Measurements from ENCODE around the gene CKS1B. TPM values are rescaled to one million over a fixed set of nuclear protein-coding genes. Genes with fewer than 3 reads are reported as not detected.

CKS1B gene
- total and polyA plus RNA-seq, 2 donors (not counting 1 experiment from before 2014, with no cell fraction given) = 40.3 to 55.4 TPM

- H2AFZ ChIP-seq (ENCODE audit: low read length) = no peak overlapping the region
- H3K4me3 ChIP-seq (replicated peaks in 1 of 4; ENCODE audit: control extremely low read depth in 1 of 4, insufficient read depth in 1 of 4, low read depth in 3 of 4, low read length in 4 of 4) = peak overlapping the region; percentile 18 to 86 (median 70)
- no peaks in the 10 kb centered on the region for H3K9me3 ChIP-seq (ENCODE audit: control insufficient read depth, insufficient read depth, low read depth, low read length)
- no peaks in the 10 kb centered on the region for H4K20me1 ChIP-seq (ENCODE audit: control insufficient read depth, extremely low read depth, insufficient read depth, low read length)
- peaks cover 24% of the 10 kb centered on the region for H3K4me1 ChIP-seq (ENCODE audit: control insufficient read depth, extremely low read depth, insufficient read depth, low read length)
- peak in 1 of 2 donors; percentile 10 for DNase-seq (ENCODE audit: low read depth in 2 of 2)
- H3K27me3 ChIP-seq (ENCODE audit: control insufficient read depth, insufficient read depth, low read length) = no peaks in the 10 kb centered on the region
- peak overlapping the region; percentile 80 for H3K27ac ChIP-seq (ENCODE audit: insufficient read depth, low read length)
- H3K9ac ChIP-seq (ENCODE audit: insufficient read depth, low read length) = peak overlapping the region; percentile 23
- H3K4me2 ChIP-seq (ENCODE audit: extremely low read depth, insufficient read depth, low read length) = peak overlapping the region; percentile 91
- TF ChIP-seq CTCF (conservative IDR thresholded peaks at IDR 0.05 in 1 of 2, IDR thresholded peaks at IDR 0.05 in 1 of 2; ENCODE audit: low read depth in 1 of 2, low read length in 2 of 2) (no peak), EZH2 (IDR thresholded peaks at IDR 0.05; ENCODE audit: low read length, missing control alignments) (no peak)
- H3K36me3 ChIP-seq (ENCODE audit: control insufficient read depth, insufficient read depth, low read length) = no peaks in the 10 kb centered on the region
- H3K79me2 ChIP-seq (ENCODE audit: control insufficient read depth, insufficient read depth, low read length) = peaks cover 13% of the 10 kb centered on the region
These were observed 25.9 kb downstream of the CKS1B start for GRCh38 chr1:155000411-155000725.

- no peaks in the 10 kb centered on the region for H4K20me1 ChIP-seq (ENCODE audit: control insufficient read depth, extremely low read depth, insufficient read depth, low read length)
- peaks cover 13% of the 10 kb centered on the region for H3K79me2 ChIP-seq (ENCODE audit: control insufficient read depth, insufficient read depth, low read length)
- H2AFZ ChIP-seq (ENCODE audit: low read length) = peak overlapping the region; percentile 49
- DNase-seq (ENCODE audit: low read depth in 2 of 2) = peak; percentile 88 to 92
- peak overlapping the region; percentile 91 for H3K4me2 ChIP-seq (ENCODE audit: extremely low read depth, insufficient read depth, low read length)
- H3K36me3 ChIP-seq (ENCODE audit: control insufficient read depth, insufficient read depth, low read length) = no peaks in the 10 kb centered on the region
- H3K4me3 ChIP-seq (replicated peaks in 1 of 4; ENCODE audit: control extremely low read depth in 1 of 4, insufficient read depth in 1 of 4, low read depth in 3 of 4, low read length in 4 of 4) = peak overlapping the region; percentile 57 to 86 (median 72)
- no peaks in the 10 kb centered on the region for H3K9me3 ChIP-seq (ENCODE audit: control insufficient read depth, insufficient read depth, low read depth, low read length)
- TF ChIP-seq EZH2 (IDR thresholded peaks at IDR 0.05; ENCODE audit: low read length, missing control alignments) (no peak), CTCF (conservative IDR thresholded peaks at IDR 0.05 in 1 of 2, IDR thresholded peaks at IDR 0.05 in 1 of 2; ENCODE audit: low read depth in 1 of 2, low read length in 2 of 2) (no peak)
- H3K4me1 ChIP-seq (ENCODE audit: control insufficient read depth, extremely low read depth, insufficient read depth, low read length) = peaks cover 26% of the 10 kb centered on the region
- peak overlapping the region; percentile 80 for H3K27ac ChIP-seq (ENCODE audit: insufficient read depth, low read length)
- H3K9ac ChIP-seq (ENCODE audit: insufficient read depth, low read length) = peak overlapping the region; percentile 71
- no peaks in the 10 kb centered on the region for H3K27me3 ChIP-seq (ENCODE audit: control insufficient read depth, insufficient read depth, low read length)
These were observed 26.4 kb downstream of the CKS1B start for GRCh38 chr1:155000726-155001424.

- DNase-seq (ENCODE audit: low read depth in 2 of 2) = no peak
- Histone ChIP-seq H3K9ac (ENCODE audit: insufficient read depth, low read length) (peak overlapping the region; percentile 71), H3K27me3 (ENCODE audit: control insufficient read depth, insufficient read depth, low read length) (no peaks in the 10 kb centered on the region), H3K79me2 (ENCODE audit: control insufficient read depth, insufficient read depth, low read length) (peaks cover 13% of the 10 kb centered on the region), H3K36me3 (ENCODE audit: control insufficient read depth, insufficient read depth, low read length) (no peaks in the 10 kb centered on the region), H3K27ac (ENCODE audit: insufficient read depth, low read length) (peak overlapping the region; percentile 80), H3K4me1 (ENCODE audit: control insufficient read depth, extremely low read depth, insufficient read depth, low read length) (peaks cover 26% of the 10 kb centered on the region), H3K4me2 (ENCODE audit: extremely low read depth, insufficient read depth, low read length) (peak overlapping the region; percentile 91), H3K9me3 (ENCODE audit: control insufficient read depth, insufficient read depth, low read depth, low read length) (no peaks in the 10 kb centered on the region), H4K20me1 (ENCODE audit: control insufficient read depth, extremely low read depth, insufficient read depth, low read length) (no peaks in the 10 kb centered on the region), H2AFZ (ENCODE audit: low read length) (peak overlapping the region; percentile 26), H3K4me3 (replicated peaks in 1 of 4; ENCODE audit: control extremely low read depth in 1 of 4, insufficient read depth in 1 of 4, low read depth in 3 of 4, low read length in 4 of 4) (peak overlapping the region; percentile 57 to 86 (median 72))
- TF ChIP-seq EZH2 (IDR thresholded peaks at IDR 0.05; ENCODE audit: low read length, missing control alignments) (no peak), CTCF (conservative IDR thresholded peaks at IDR 0.05 in 1 of 2, IDR thresholded peaks at IDR 0.05 in 1 of 2; ENCODE audit: low read depth in 1 of 2, low read length in 2 of 2) (no peak)
These were observed 26.9 kb downstream of the CKS1B start for GRCh38 chr1:155001425-155001674.

Measured in fibroblast of lung (primary cell).